Middle frontal gyrus (tissue), 1 donor: ENCODE data around the gene APBA2.
"Not testable (repeated sequence)": the region's sequence is repeated elsewhere in the genome, so short reads cannot be mapped to it uniquely, and the experiment has no call there.

Experiments
- DNase-seq: peaks from one replicate; pipeline ENCODE4 v3.0.0-alpha.2; 2015; ENCODE audit warnings: low spot score; ENCODE audit errors: extremely low spot score

APBA2 gene

GRCh38 chr15:28885630-28886430, at the start of gene APBA2:
TSS of gene APBA2 (plus strand) at chr15:28885974. CDS start at chr15:29053885, 167,911 bp downstream.
- DNase-seq, result no peak

DNA sequence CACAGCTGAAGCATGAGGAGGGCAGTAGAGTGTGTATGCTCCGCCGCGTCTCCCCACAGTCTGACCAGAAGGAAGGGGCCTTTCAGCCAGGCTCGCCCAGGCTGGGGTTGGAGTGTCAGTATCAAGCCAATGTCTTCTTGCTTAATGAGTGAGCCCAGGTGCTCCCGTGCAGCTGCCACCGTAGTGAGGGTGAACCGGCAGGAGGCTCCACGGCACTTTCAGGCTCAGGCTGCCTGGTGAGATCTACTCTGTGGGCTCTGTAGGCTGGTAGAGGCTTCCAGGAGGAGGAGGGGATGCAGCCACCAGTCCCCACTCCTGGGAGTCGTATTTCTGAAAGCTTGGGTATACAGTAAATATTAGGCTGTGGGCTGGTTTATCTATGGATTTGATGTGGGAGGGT, 45.5 kb upstream of the APBA2 start:
- DNase-seq, result not testable (repeated sequence)

DNA sequence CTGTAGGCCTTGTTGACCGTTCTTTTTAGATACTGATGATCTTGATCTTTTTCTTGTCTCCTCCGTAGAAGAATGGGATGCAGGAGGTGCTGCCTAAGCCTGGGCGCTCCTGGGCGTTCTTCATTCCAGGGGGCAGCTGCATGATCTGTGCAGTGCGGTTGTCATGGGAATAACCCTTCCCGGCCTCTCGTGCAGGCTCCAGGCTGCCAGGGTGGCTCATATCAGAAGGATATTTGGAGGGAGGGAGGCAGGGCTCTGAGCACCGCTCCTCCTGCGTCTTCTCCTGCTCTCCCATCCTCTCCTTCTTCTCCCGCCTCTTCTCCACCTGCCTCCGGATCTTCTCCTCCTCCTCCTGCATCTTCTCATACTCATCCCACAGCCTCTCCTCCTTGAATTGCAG, 43.6 kb upstream of the APBA2 start:
- DNase-seq, result not testable (repeated sequence)

GRCh38 chr15:28843520-28843919, 42.3 kb upstream of the APBA2 start:
- DNase-seq, result not testable (repeated sequence)

DNA sequence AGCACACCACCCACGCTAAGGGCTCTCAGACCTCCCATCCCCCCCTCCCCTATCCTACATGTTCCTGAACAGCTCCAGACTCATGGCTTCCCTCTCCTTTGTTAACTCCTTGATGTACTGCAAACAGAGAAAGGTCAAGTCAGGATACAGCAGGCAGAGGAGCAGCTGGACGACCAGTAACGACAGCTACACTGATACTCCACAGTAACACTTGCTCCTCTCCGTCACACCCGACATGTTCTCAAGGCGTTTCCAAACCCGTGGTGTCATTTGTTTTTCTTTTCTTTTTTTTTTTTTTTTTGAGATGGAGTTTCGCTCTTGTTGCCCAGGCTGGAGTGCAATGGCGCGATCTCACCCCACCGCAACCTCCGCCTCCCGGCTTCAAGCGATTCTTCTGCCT, 41.6 kb upstream of the APBA2 start:
- not testable (repeated sequence) for DNase-seq

GRCh38 chr15:28847247-28847646, 38.5 kb upstream of the APBA2 start:
- DNase-seq, result not testable (repeated sequence)

DNA sequence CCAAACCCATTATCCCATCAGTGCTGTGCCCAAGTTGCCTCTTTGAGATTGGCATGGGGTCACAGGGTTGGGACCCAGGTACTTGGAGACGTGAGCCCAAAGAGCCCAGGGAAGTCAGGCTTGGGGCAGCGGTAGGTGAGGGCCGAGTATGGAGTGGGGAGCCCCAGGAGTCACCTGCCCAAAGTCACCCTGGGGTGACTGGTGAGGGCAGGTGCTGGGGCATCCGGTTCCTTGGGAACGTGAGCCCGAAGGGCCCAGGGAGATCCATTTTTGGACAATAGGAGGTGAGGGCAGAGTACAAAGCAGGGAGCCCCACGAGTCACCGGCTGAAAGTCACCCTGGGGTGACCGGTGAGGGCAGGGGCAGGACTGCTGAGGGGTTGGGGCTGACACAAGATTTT, 37.8 kb upstream of the APBA2 start:
- DNase-seq, result not testable (repeated sequence)

- not testable (repeated sequence) for DNase-seq
Measured at GRCh38 chr15:28848521-28848920, 37.3 kb upstream of the APBA2 start, which contains the start of gene GOLGA6L7. TSS of gene GOLGA6L7 (minus strand) at chr15:28848644. CDS start at chr15:28848549, 95 bp downstream.

GRCh38 chr15:28849271-28849670, 36.5 kb upstream of the APBA2 start:
- not testable (repeated sequence) for DNase-seq

GRCh38 chr15:28849766-28850165, 36.0 kb upstream of the APBA2 start:
- DNase-seq, result not testable (repeated sequence)

- DNase-seq, result not testable (repeated sequence)
Measured at GRCh38 chr15:28853654-28854053, 32.1 kb upstream of the APBA2 start.

GRCh38 chr15:28854578-28854977, 31.2 kb upstream of the APBA2 start:
- DNase-seq, result not testable (repeated sequence)

DNA sequence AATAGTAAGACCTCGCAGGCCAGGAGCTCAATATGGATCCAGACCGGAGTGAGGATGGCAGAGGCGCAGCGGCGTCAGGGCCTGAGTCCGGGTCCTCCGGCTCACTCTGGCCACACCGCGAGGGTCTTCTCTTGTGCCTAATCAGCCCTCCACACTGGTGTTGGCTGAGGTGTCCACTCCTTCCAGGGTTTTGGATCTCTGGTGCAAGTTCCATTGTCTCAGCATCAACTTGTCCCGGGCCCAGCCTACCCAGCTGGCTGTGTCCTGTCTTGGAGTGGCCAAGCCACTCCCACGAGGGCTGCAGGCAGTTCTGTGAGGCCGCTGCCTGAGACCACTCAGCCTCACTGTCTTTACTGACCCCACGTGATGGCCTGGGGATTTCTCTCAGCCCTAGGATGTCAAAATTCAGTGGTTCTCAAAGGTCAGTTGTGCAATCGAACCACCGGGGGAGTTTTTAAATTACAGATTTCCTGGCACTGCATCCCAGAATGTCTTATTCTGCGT, 24.7 kb upstream of the APBA2 start:
- DNase-seq, result no peak

GRCh38 chr15:28861589-28862293, 24.0 kb upstream of the APBA2 start:
- DNase-seq, result not testable (repeated sequence)

DNA sequence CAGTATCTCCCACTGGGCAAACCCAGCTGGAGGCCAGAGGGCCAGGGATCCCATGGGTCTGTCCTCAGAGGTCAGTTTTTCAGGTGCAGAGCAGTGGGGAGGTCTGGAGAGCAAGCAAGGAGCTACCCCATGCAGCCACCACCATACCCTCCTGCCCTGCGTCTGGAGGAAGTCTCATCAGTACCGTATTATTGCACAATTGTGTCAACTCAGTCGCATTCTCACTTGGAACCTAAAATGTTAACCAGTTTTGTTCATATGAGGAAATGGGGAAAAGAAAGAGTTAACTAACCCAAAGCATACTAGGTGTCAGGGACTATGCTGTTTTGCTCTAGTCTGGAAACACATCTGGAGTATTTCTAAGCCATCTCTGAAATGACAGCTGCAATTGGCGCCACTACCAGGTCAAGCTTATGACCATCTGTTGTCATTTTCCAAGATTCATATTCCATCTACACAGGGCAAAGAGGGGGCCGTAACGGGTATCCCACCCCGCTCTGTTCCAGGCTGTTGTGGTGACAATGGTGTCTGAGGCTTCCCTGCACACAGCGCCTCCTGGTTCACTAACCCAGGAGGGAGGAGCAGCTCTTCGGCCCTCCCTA, 16.9 kb upstream of the APBA2 start:
- no peak for DNase-seq

GRCh38 chr15:28871168-28871567, 14.6 kb upstream of the APBA2 start:
- no peak for DNase-seq

DNA sequence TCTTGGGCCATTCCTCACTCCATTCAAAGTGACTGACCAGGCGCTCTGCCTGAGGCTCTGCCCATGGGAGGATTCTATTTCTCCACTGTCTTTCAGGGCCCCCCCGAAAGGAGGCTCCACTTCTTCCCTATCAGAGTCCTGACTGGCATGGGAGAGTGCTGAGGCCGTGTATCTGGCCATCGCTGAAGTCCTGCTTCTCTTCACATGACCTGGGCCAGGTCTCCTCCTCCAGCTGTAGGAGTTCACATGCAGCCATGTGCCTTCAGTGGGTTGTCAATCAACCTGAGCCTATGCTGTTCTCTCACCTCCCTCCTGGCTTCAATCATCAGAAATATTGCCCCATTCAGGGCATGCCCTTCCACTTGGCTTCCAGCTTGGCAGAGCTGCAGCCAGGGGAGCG, 12.8 kb upstream of the APBA2 start:
- DNase-seq, result no peak

- no peak for DNase-seq
Measured at GRCh38 chr15:28873585-28874190, 12.1 kb upstream of the APBA2 start.

DNA sequence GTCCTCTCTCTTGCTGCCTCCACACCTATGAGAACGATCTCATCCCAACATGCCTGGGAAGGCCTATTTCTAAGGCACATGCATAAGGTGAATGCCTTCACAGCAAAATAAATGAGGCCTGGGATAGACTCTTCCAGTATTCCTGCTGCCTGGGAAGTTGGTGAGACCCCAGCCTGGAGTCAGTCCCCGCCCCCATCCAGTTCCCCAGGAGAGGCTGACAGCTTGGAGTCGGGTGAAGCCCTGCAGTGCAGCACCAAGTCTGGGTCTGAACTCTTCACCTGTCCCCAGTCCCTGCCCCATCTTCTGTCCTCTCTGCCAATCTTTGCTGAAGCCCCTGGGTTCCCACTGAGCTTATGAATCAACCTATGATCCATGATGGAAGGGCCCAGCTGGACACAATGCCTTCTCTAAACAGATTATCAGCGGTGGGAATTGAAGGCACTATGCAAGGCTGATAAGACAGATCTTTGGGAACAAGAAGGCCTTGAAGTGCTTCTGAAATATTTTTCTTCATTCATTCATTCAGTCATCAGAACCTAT, 10.2 kb upstream of the APBA2 start:
- no peak for DNase-seq

- DNase-seq, result no peak
Measured at GRCh38 chr15:28876131-28876844, 9.5 kb upstream of the APBA2 start.

GRCh38 chr15:28876845-28877185, 9.0 kb upstream of the APBA2 start:
- DNase-seq, result no peak
